CD4-positive, CD25-positive, alpha-beta regulatory T cell (primary cell): Measurements from ENCODE around the gene DES. TPM values are rescaled to one million over a fixed set of nuclear protein-coding genes. Genes with fewer than 3 reads are reported as not detected.

Experiments used
- ATAC-seq, 2 donors: fragments of 150-1000 bp; cut with Tn5 transposase; one replicate each; pipeline ENCODE4 v1.10.0; 2021; ENCODE audit warnings: low read depth in 2 of 2, moderate number of reproducible peaks in 2 of 2, moderate library complexity in 1 of 2
- DNase-seq, 3 donors: peaks; one replicate each; pipeline versions ENCODE4 v3.0.0 to v3.0.0-alpha.2; 2012 to 2022; ENCODE audit warnings: mixed read lengths in 1 of 3
- H3K27ac ChIP-seq: one replicate; pipeline ENCODE4 v1.7.0; 2013; ENCODE audit warnings: mild to moderate bottlenecking, low read length; ENCODE audit not compliant: insufficient read depth, poor library complexity, severe bottlenecking
- H3K27me3 ChIP-seq: one replicate; pipeline ENCODE4 v1.7.0; 2013; ENCODE audit warnings: low read length; ENCODE audit not compliant: control insufficient read depth, insufficient read depth
- H3K36me3 ChIP-seq: one replicate; pipeline ENCODE4 v1.7.0; 2013; ENCODE audit warnings: mild to moderate bottlenecking, low read length, moderate library complexity; ENCODE audit not compliant: control insufficient read depth, insufficient read depth
- H3K4me1 ChIP-seq: 2 replicates; pipeline ENCODE4 v1.7.0; 2013; ENCODE audit warnings: mild to moderate bottlenecking, low read length; ENCODE audit not compliant: insufficient read depth, control insufficient read depth, poor library complexity, severe bottlenecking
- H3K4me3 ChIP-seq: one replicate; pipeline ENCODE4 v1.7.0; 2013; ENCODE audit warnings: low read depth, mild to moderate bottlenecking, low read length, moderate library complexity
- H3K9me3 ChIP-seq, 2 experiments: 1 replicate in 1 of 2; 2 replicates in 1 of 2; pipeline ENCODE4 v1.7.0; 2013; ENCODE audit warnings: low read length in 2 of 2, mild to moderate bottlenecking in 1 of 2, moderate library complexity in 1 of 2; ENCODE audit not compliant: control insufficient read depth in 2 of 2
- H3K27ac Mint-ChIP-seq, 3 donors: one replicate each; pipeline ENCODE4 v1.8.0; 2020 to 2022; ENCODE audit warnings: mild to moderate bottlenecking in 3 of 3, mixed read lengths in 3 of 3, moderate library complexity in 2 of 3
- H3K27me3 Mint-ChIP-seq: one replicate; pipeline ENCODE4 v1.8.0; 2022; ENCODE audit warnings: mild to moderate bottlenecking, mixed read lengths
- H3K36me3 Mint-ChIP-seq: one replicate; pipeline ENCODE4 v1.8.0; 2020; ENCODE audit warnings: mixed read lengths
- H3K4me1 Mint-ChIP-seq, 4 donors: one replicate each; pipeline ENCODE4 v1.8.0; 2020 to 2022; ENCODE audit warnings: mixed read lengths in 4 of 4, mild to moderate bottlenecking in 1 of 4
- H3K4me3 Mint-ChIP-seq, 4 donors: one replicate each; pipeline ENCODE4 v1.8.0; 2020 to 2022; ENCODE audit warnings: mild to moderate bottlenecking in 4 of 4, mixed read lengths in 4 of 4, moderate library complexity in 3 of 4
- H3K9me3 Mint-ChIP-seq, 7 donors: one replicate each; pipeline ENCODE4 v1.8.0; 2020 to 2022; ENCODE audit warnings: mixed read lengths in 7 of 7, mild to moderate bottlenecking in 3 of 7, moderate library complexity in 2 of 7
- polyA plus RNA-seq, 4 donors: library from polyadenylated mRNA; unstranded; fragments of 300-500 nt; fragmentation: Illumina TruSeq; gene quantifications; one replicate each; pipeline ENCODE4 v1.2.3, GENCODE V29; 2021
- total RNA-seq: library from RNA; stranded (reverse); gene quantifications from one replicate; pipeline ENCODE4 v1.2.3, GENCODE V29; 2022

DES gene
- total and polyA plus RNA-seq, 5 donors from 2014 or later, result not detected

DNA sequence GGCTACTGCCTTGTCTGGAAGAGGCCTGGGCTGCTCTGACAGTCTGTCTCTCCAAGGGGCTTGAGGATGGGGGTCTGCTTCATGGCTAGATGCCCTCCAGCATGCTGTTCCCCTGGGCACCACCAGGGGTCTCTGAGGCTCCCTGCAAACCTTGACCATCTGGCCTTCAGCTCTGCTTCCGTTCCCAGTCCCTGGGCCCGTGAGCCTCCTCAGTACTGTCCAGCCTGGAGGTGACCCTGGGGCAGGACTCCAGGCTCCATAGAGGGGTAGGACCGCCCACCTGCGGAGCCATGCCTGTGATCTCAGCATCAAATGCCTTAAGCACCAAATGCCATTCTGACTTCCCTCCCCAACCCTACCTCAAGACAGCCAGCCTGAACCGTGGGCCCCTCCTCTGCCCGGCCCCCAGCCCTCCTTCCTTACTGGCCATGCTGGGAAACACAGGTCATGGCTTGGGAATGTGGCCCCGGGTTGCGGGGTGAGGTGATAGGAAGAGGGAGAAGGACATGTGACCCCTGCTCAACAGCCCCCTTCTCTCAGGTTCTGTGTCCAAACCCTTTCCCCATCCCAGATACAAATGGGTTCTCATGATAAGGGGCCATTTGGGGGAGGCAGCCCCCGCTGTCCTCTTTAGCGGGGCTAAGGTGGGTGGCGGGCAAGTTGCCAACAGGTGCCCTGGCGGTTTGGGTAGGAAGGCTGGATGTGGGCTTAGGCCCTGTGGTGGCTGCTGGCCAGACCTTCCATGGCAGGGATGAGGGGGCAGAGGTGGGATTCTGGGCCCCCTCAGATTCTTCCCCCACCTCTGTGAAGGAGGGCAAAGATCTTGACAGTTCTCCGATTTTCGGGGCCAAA, 41.5 kb downstream of the DES start:
- peaks cover 0 to 2% (median 0%) of the 10 kb centered on the region in 7 donors for H3K9me3 Mint-ChIP-seq
- no peaks in the 10 kb centered on the region for H3K27me3 ChIP-seq
- ATAC-seq (no peak), DNase-seq (peak; percentile 10 to 22 (median 17))
- H3K27me3 Mint-ChIP-seq, result no peaks in the 10 kb centered on the region
- no peaks in the 10 kb centered on the region for H3K36me3 ChIP-seq
- H3K4me3 ChIP-seq, result no peak overlapping the region
- H3K27ac ChIP-seq, result no peak overlapping the region
- no peaks in the 10 kb centered on the region for H3K36me3 Mint-ChIP-seq
- H3K4me1 ChIP-seq, result no peaks in the 10 kb centered on the region
- no peak overlapping the region for H3K4me3 Mint-ChIP-seq
- no peak overlapping the region for H3K27ac Mint-ChIP-seq
- H3K4me1 Mint-ChIP-seq, result peaks cover 0 to 6% (median 0%) of the 10 kb centered on the region in 4 donors
- H3K9me3 ChIP-seq, result no peaks in the 10 kb centered on the region

DNA sequence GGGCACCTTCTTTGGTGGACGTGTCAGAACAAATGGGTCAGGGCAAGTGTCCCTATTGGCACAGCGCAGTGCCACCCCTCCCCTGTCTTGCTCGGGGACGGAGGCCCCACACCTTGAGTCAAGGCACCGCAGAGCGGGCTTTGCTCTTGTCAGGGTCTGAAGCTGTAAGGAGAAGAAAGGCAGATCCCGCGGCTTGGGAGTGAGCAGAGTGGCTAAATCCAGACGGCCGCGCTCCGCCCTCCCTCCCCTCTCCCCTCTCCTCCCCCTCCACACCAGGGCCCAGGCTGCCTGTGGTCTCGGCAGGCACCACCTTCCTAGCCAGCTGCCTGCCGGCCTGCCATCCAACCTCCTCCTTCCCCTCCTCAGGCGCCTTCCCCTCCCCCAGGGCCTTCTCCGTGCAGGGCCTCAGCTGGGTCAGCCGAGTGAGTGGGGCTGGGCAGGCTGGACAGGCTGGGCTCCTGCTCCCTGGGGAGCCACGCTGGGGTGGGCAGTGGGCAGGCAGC, 42.3 kb downstream of the DES start:
- Histone ChIP-seq H3K27me3 (no peaks in the 10 kb centered on the region), H3K4me3 (no peak overlapping the region), H3K9me3 (no peaks in the 10 kb centered on the region), H3K4me1 (no peaks in the 10 kb centered on the region), H3K27ac (no peak overlapping the region), H3K36me3 (no peaks in the 10 kb centered on the region)
- Mint-ChIP-seq H3K4me3 (no peak overlapping the region), H3K27ac (no peak overlapping the region), H3K36me3 (no peaks in the 10 kb centered on the region), H3K27me3 (no peaks in the 10 kb centered on the region), H3K4me1 (peaks cover 0 to 6% (median 0%) of the 10 kb centered on the region in 4 donors), H3K9me3 (peaks cover 0 to 2% (median 0%) of the 10 kb centered on the region in 7 donors)
- no peak for ATAC-seq
- no peak for DNase-seq

DNA sequence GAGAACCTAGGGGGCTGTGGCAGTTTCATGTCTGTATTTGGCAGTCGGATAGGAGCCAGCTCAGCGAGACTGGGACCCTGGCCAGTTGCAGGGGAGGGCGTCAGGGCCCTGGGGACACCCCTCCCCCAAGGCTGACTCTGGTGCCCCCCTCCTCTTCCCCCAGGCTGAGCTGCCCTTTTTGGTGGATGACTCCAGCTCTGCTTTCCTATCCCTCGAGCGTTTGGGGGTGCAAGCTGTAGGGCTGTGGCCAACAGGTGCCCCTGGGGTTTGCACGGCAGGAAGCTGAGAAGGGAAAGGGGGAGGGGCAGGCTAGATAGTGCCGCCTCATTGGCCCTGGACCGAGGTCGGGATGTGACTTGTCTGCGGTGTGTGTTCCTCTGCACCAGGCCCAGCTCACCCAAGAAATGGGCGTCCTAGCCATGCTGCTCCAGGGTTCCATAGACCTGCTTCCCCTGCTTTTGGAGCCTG, 42.9 kb downstream of the DES start:
- Mint-ChIP-seq H3K9me3 (peaks cover 0 to 2% (median 0%) of the 10 kb centered on the region in 7 donors), H3K27ac (no peak overlapping the region), H3K27me3 (no peaks in the 10 kb centered on the region), H3K4me1 (peaks cover 0 to 6% (median 0%) of the 10 kb centered on the region in 4 donors), H3K36me3 (no peaks in the 10 kb centered on the region), H3K4me3 (no peak overlapping the region)
- peak in 1 of 3 donors; percentile 43 for DNase-seq
- H3K27me3 ChIP-seq, result no peaks in the 10 kb centered on the region
- no peak overlapping the region for H3K27ac ChIP-seq
- H3K9me3 ChIP-seq, result no peaks in the 10 kb centered on the region
- no peaks in the 10 kb centered on the region for H3K4me1 ChIP-seq
- peak in 1 of 2 donors; percentile 37 for ATAC-seq
- no peak overlapping the region for H3K4me3 ChIP-seq
- no peaks in the 10 kb centered on the region for H3K36me3 ChIP-seq

DNA sequence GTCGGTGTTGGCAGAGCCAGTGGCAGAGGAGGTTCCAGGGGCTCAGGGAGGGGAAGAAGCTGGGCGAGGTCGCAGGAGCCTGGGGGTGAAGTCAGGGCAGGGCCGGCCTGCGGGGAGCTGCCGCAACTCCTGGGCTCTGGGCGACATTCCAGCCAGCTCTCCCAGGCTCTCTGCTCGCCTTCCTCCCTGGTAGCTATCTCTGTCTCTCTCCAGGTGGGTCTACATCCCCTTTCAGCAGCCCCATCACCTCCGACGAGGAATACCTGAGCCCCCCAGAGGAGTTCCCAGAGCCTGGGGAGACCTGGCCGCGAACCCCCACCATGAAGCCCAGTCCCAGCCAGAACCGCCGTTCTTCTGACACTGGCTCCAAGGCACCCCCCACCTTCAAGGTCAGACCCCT, 43.5 kb downstream of the DES start:
- no peak for ATAC-seq
- H3K36me3 ChIP-seq, result no peaks in the 10 kb centered on the region
- Mint-ChIP-seq H3K36me3 (no peaks in the 10 kb centered on the region), H3K27me3 (no peaks in the 10 kb centered on the region), H3K27ac (no peak overlapping the region), H3K9me3 (peaks cover 0 to 2% (median 0%) of the 10 kb centered on the region in 7 donors), H3K4me3 (no peak overlapping the region), H3K4me1 (peaks cover 0 to 6% (median 0%) of the 10 kb centered on the region in 4 donors)
- H3K9me3 ChIP-seq, result no peaks in the 10 kb centered on the region
- H3K4me3 ChIP-seq, result no peak overlapping the region
- no peaks in the 10 kb centered on the region for H3K27me3 ChIP-seq
- H3K27ac ChIP-seq, result no peak overlapping the region
- no peaks in the 10 kb centered on the region for H3K4me1 ChIP-seq
- no peak for DNase-seq

DNA sequence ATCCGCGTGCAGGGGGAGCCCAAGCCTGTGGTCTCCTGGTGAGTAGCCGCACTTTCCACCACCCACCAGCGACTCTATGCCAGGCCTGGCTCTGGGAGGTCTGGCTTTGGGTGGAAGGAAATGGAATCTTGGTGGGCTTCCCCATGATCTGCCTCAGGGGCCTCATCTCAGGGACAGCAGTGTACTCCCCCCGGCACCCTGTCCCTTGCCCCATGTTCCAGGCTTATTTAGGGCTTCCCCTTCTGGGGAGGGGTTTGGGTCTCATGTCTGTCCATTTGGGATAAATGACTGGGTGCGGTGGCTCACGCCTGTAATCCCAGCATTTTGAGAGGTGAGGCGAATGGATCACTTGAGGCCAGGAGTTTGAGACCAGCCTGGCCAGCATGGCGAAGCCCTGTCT, 44.2 kb downstream of the DES start:
- H3K27ac Mint-ChIP-seq, result no peak overlapping the region

DNA sequence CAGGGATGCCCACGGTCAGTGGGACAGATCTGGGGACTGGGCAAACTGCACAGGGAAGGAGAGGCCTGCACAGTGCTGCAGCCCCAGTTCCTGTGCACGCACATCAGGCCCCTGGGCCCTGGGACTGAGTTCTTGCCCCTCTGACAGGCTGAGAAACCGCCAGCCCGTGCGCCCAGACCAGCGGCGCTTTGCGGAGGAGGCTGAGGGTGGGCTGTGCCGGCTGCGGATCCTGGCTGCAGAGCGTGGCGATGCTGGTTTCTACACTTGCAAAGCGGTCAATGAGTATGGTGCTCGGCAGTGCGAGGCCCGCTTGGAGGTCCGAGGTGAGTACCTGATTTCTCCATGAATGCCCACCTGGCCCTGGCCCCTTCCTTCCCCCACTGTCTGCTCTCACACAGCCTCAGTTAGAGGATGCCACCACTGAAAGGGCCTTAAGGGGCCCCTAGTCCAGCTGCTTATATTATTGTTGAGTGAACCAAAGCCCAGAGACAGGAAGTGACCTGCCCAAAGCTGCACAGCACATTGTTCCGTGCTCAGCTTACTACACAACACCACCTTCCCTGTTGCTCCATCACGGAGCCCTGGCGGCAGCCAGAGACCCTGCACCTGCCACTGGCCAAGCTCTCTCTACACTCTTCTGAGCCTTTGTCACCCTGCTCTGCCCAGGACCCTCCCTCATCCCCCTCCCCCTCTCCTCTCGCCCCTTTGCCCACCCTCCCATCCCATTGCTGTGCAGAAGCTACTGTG, 46.3 kb downstream of the DES start:
- no peak overlapping the region for H3K27ac Mint-ChIP-seq
- Histone ChIP-seq H3K27me3 (no peaks in the 10 kb centered on the region), H3K4me1 (no peaks in the 10 kb centered on the region), H3K27ac (no peak overlapping the region), H3K9me3 (no peaks in the 10 kb centered on the region), H3K4me3 (no peak overlapping the region), H3K36me3 (no peaks in the 10 kb centered on the region)
- no peak for ATAC-seq
- peaks cover 0 to 2% (median 0%) of the 10 kb centered on the region in 7 donors for H3K9me3 Mint-ChIP-seq
- DNase-seq, result no peak
- H3K36me3 Mint-ChIP-seq, result no peaks in the 10 kb centered on the region
- H3K4me3 Mint-ChIP-seq, result no peak overlapping the region
- no peaks in the 10 kb centered on the region for H3K27me3 Mint-ChIP-seq
- H3K4me1 Mint-ChIP-seq, result no peaks in the 10 kb centered on the region

More for the DNA sequence above, 44.2 kb downstream of the DES start:
- no peak for DNase-seq
- Mint-ChIP-seq H3K4me3 (no peak overlapping the region), H3K9me3 (peaks cover 0 to 2% (median 0%) of the 10 kb centered on the region in 7 donors), H3K36me3 (no peaks in the 10 kb centered on the region), H3K27me3 (no peaks in the 10 kb centered on the region), H3K4me1 (peaks cover 0 to 6% (median 0%) of the 10 kb centered on the region in 4 donors)
- H3K27ac ChIP-seq, result no peak overlapping the region
- H3K4me1 ChIP-seq, result no peaks in the 10 kb centered on the region
- H3K4me3 ChIP-seq, result no peak overlapping the region
- ATAC-seq, result no peak
- no peaks in the 10 kb centered on the region for H3K9me3 ChIP-seq
- H3K36me3 ChIP-seq, result no peaks in the 10 kb centered on the region
- H3K27me3 ChIP-seq, result no peaks in the 10 kb centered on the region

DNA sequence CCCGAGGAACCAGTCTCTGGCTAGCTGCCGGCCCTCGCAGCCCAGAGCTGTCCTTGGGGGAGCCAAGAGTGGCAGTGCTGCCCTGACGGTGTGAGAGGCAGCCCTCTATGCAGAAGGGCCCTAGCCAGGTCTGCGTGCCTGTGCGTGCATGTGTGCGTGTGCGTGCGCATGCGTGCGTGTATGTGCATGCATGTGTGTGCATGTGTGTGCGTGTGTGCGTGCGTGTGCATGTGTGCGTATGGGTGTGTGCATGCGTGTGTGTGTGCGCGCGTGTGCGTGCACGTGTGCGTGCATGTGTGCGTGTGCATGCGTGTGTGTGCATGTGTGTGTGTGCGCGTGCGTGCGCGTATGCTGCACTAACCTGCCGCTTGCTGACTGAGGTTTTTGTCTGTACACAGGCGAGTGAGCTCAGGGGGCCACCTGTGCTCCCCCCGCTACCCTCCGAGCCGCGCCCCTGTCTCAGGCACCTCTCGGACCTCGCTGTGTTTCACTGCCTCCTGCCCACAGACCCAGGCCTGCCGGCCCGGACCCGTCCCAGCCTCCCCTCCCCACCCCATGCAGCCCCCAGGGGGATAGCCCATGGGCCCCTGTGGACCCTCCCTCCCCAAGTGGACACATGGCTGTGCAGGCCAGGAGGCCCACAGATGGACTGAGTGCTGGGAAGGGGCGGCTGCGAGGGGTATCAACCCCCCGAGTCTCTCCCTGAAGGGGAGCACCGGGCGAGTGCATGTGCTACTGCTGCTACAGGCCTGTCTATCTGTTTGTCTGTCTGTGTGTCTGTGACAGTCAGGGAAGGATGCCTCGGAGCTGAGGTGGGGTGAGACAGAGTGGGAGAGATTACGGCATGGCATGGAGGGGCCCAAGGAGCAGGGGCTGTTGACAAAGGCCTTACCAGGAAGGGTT, 47.7 kb downstream of the DES start:
- no peak overlapping the region for H3K27ac ChIP-seq
- no peak overlapping the region for H3K4me3 Mint-ChIP-seq
- H3K9me3 ChIP-seq, result no peaks in the 10 kb centered on the region
- ATAC-seq (no peak), DNase-seq (no peak)
- H3K9me3 Mint-ChIP-seq, result no peaks in the 10 kb centered on the region
- H3K27ac Mint-ChIP-seq, result no peak overlapping the region
- H3K4me1 ChIP-seq, result no peaks in the 10 kb centered on the region
- no peaks in the 10 kb centered on the region for H3K27me3 ChIP-seq
- H3K4me1 Mint-ChIP-seq, result no peaks in the 10 kb centered on the region
- peaks cover 4% of the 10 kb centered on the region for H3K27me3 Mint-ChIP-seq
- H3K36me3 Mint-ChIP-seq, result no peaks in the 10 kb centered on the region
- H3K36me3 ChIP-seq, result no peaks in the 10 kb centered on the region
- no peak overlapping the region for H3K4me3 ChIP-seq
